Neural crest cell (in vitro differentiated cells): ENCODE results near the gene RNPEPL1. TPM values are rescaled to one million over a fixed set of nuclear protein-coding genes. Genes with fewer than 3 reads are reported as not detected.

Source experiments
- DNase-seq: peaks from one replicate; pipeline ENCODE4 v3.0.0; 2021; ENCODE audit warnings: low read depth, mixed read lengths, low spot score
- H3K27ac Mint-ChIP-seq: one replicate; pipeline ENCODE4 v1.8.0; 2021; ENCODE audit warnings: mild to moderate bottlenecking, mixed read lengths; ENCODE audit not compliant: unreplicated experiment
- H3K27me3 Mint-ChIP-seq: 2 replicates; pipeline ENCODE4 v1.8.0; 2021; ENCODE audit warnings: low read depth, mild to moderate bottlenecking, mixed read lengths
- H3K36me3 Mint-ChIP-seq: 2 replicates; pipeline ENCODE4 v1.8.0; 2021; ENCODE audit warnings: low read depth, mild to moderate bottlenecking, mixed read lengths
- H3K4me1 Mint-ChIP-seq: 2 replicates; pipeline ENCODE4 v1.8.0; 2021; ENCODE audit warnings: mixed read lengths
- H3K4me3 Mint-ChIP-seq: one replicate; pipeline ENCODE4 v1.8.0; 2021; ENCODE audit warnings: mild to moderate bottlenecking, mixed read lengths
- H3K9me3 Mint-ChIP-seq: 2 replicates; pipeline ENCODE4 v1.8.0; 2021; ENCODE audit warnings: mixed read lengths
- CTCF ChIP-seq: fragments of 200-600 bp; sonication (generic); conservative IDR thresholded peaks from 2 replicates; pipeline ENCODE4 v1.5.0; 2021; ENCODE audit warnings: antibody characterized with exemption, mild to moderate bottlenecking
- total RNA-seq: library from RNA; stranded (reverse); gene quantifications from 2 replicates; pipeline ENCODE4 v1.2.1, GENCODE V29; 2021

RNPEPL1 gene
- total RNA-seq, 1 donor from 2014 or later = 36.1 TPM

- Mint-ChIP-seq H3K4me3 (no peak overlapping the region), H3K27ac (no peak overlapping the region), H3K9me3 (peaks cover 25% of the 10 kb centered on the region), H3K4me1 (no peaks in the 10 kb centered on the region), H3K27me3 (no peaks in the 10 kb centered on the region), H3K36me3 (peaks cover 81% of the 10 kb centered on the region)
- no peak for DNase-seq
- TF ChIP-seq CTCF = no peak
Measured at GRCh38 chr2:240527153-240527750, 41.0 kb upstream of the RNPEPL1 start.

GRCh38 chr2:240528406-240529040 is 39.8 kb upstream of the RNPEPL1 start:
- Mint-ChIP-seq H3K27ac (no peak overlapping the region), H3K4me3 (no peak overlapping the region), H3K9me3 (peaks cover 26% of the 10 kb centered on the region), H3K36me3 (peaks cover 82% of the 10 kb centered on the region), H3K4me1 (no peaks in the 10 kb centered on the region), H3K27me3 (no peaks in the 10 kb centered on the region)
- no peak for DNase-seq
- no peak for TF ChIP-seq CTCF

GRCh38 chr2:240529344-240529999 is 38.8 kb upstream of the RNPEPL1 start:
- Mint-ChIP-seq H3K27me3 (no peaks in the 10 kb centered on the region), H3K27ac (no peak overlapping the region), H3K9me3 (peaks cover 28% of the 10 kb centered on the region), H3K4me3 (no peak overlapping the region), H3K36me3 (peaks cover 81% of the 10 kb centered on the region), H3K4me1 (no peaks in the 10 kb centered on the region)
- no peak for TF ChIP-seq CTCF
- no peak for DNase-seq

- Mint-ChIP-seq H3K4me1 (no peaks in the 10 kb centered on the region), H3K9me3 (peaks cover 23% of the 10 kb centered on the region), H3K36me3 (peaks cover 81% of the 10 kb centered on the region), H3K27ac (no peak overlapping the region), H3K4me3 (no peak overlapping the region), H3K27me3 (no peaks in the 10 kb centered on the region)
- TF ChIP-seq CTCF = no peak
- DNase-seq = no peak
Measured at GRCh38 chr2:240530181-240530580, 38.1 kb upstream of the RNPEPL1 start.

GRCh38 chr2:240531038-240531437 is 37.2 kb upstream of the RNPEPL1 start:
- H3K36me3 Mint-ChIP-seq = peaks cover 78% of the 10 kb centered on the region
- H3K27ac Mint-ChIP-seq = no peak overlapping the region
- no peaks in the 10 kb centered on the region for H3K4me1 Mint-ChIP-seq
- H3K27me3 Mint-ChIP-seq = no peaks in the 10 kb centered on the region
- no peak for DNase-seq
- H3K9me3 Mint-ChIP-seq = peaks cover 23% of the 10 kb centered on the region
- no peak for TF ChIP-seq CTCF
- H3K4me3 Mint-ChIP-seq = no peak overlapping the region
